ENCODE results near the gene PARVG. TPM values are rescaled to one million over a fixed set of nuclear protein-coding genes. Genes with fewer than 3 reads are reported as not detected.

PARVG gene, protein sequence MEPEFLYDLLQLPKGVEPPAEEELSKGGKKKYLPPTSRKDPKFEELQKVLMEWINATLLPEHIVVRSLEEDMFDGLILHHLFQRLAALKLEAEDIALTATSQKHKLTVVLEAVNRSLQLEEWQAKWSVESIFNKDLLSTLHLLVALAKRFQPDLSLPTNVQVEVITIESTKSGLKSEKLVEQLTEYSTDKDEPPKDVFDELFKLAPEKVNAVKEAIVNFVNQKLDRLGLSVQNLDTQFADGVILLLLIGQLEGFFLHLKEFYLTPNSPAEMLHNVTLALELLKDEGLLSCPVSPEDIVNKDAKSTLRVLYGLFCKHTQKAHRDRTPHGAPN
- 0.21 TPM in 1 of 2 replicates, not detected in the other for total RNA-seq (2014; rRNA removed; shearing (Covaris generic))

DNA sequence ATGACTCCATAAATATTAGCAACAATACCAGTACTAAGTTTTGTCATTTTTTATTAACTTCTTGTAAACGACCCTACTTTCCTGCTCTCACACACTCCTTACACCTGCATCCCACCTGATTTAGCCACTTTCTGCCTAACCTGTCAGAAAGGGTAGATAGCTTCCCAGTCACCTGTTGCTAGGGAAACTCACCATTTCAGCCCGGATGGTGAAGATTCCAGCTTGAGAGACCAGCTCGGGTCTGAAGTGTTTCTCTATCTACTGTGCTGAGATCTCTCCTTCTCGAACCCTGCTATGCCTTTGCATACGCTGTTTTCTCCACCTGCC is at the start of gene PARVG:
Gene PARVG (plus strand): TSS at position 220 of the 327 bp plus-strand sequence. CDS start 2,405 bp downstream, outside the sequence.
- no peaks in the 10 kb centered on the region for H3K27me3 ChIP-seq (ENCODE audit: control insufficient read depth, insufficient read depth, low read length)
- no peak within 1 kb of the TSS for H3K4me3 ChIP-seq (ENCODE audit: insufficient read depth, low read depth, low read length)
- peak; percentile 81 for DNase-seq
- H3K36me3 ChIP-seq (replicated peaks; ENCODE audit: control insufficient read depth, insufficient read depth, low read length): no peaks in the 10 kb centered on the region

DNA sequence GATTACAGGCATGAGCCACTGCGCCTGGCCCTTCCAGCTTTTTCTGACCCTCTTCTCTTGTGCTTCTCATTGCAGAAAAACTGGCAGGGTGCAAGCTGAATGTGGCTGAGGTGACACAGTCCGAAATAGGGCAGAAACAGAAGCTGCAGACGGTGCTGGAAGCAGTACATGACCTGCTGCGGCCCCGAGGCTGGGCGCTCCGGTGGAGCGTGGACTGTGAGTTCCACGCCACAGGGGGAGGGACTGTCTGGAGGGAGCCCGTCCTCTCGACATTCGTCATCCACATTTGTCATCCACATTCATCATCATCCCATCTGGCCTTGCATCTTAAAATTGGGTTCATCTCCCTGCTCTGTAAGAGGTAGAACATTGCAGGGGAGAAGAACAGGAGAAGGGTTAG is 49.3 kb upstream of the PARVG start:
- no peak for DNase-seq

DNA sequence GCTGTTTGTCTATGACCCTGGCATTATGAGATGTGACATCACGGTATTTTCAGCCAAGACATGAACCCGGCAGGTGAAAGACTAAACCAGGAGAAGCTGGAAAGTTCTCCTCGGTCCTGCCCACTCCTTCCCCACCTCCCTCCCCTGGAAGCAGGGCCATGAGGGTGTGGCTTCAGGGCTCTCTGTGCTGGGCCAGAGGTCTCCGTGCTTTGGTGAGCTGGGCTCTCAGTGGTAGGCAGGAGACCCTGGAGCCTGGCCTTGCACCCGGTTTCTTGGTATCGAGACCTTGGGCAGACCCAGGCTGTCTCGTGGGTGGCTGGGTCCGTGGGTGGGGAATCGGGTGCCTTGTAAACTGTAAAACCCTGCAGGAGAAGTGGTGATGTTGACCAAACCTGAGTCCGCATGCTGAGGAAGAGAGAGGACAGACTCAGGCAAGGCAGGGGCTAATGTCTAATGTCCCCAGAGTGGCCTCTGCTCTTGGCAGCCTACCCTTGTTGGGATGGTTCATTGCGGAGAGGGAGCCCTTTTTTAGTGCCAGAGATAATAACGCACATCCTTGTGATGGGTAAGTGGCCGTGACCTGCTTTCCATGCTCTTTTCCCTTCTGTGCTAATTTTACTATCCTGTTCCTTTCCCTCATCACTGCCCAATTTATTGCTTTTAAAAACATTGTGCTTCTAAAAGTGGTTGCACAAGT is 48.6 kb upstream of the PARVG start:
- Histone ChIP-seq H3K36me3 (replicated peaks; ENCODE audit: control insufficient read depth, insufficient read depth, low read length) (peaks cover under 1% of the 10 kb centered on the region; the same call in 1 of the 2 replicates), H3K4me3 (ENCODE audit: insufficient read depth, low read depth, low read length) (no peak overlapping the region), H3K27me3 (ENCODE audit: control insufficient read depth, insufficient read depth, low read length) (no peaks in the 10 kb centered on the region)
- no peak for DNase-seq

More for the DNA sequence above, 49.3 kb upstream of the PARVG start:
- Histone ChIP-seq H3K36me3 (replicated peaks; ENCODE audit: control insufficient read depth, insufficient read depth, low read length) (no peaks in the 10 kb centered on the region), H3K4me3 (ENCODE audit: insufficient read depth, low read depth, low read length) (no peak overlapping the region), H3K27me3 (ENCODE audit: control insufficient read depth, insufficient read depth, low read length) (no peaks in the 10 kb centered on the region)

DNA sequence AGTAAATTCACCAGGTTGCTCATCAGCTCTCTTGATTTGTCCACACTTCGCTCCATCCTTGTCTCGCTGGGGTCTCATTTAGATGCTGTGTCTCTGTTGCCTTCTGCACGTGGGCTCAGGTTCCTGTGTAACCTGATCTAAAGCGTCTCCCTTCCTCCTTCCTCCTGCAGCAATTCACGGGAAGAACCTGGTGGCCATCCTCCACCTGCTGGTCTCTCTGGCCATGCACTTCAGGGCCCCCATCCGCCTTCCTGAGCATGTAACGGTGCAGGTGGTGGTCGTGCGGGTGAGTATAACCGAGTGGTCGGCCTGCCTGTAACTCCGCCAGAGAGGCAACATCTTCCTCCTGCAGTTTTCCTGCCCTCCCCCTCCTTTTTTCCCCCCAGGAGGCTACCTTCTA is 48.0 kb upstream of the PARVG start:
- Histone ChIP-seq H3K36me3 (replicated peaks; ENCODE audit: control insufficient read depth, insufficient read depth, low read length) (peaks cover 5% of the 10 kb centered on the region), H3K27me3 (ENCODE audit: control insufficient read depth, insufficient read depth, low read length) (no peaks in the 10 kb centered on the region), H3K4me3 (ENCODE audit: insufficient read depth, low read depth, low read length) (no peak overlapping the region)
- DNase-seq: peak; percentile 81

DNA sequence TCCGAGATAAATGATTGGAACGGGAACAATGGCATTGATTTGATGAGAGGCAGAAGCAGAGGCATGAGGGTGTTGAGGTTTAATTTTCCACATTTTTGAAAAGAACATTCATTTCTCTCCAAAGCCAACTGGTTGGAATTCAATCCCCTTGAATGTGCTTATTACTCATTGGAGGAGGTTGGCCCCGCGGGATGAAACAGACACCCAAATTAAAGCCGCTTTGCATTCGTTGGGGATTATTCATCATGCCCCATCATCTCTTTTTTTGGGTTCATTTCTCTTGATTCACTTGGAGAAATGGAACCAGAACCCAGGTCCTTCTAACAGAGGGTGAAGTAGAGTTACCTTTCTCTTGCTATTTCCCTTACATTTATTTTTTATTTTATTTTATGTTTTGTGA is 47.6 kb upstream of the PARVG start:
- DNase-seq: no peak
- H3K4me3 ChIP-seq (ENCODE audit: insufficient read depth, low read depth, low read length): no peak overlapping the region

DNA sequence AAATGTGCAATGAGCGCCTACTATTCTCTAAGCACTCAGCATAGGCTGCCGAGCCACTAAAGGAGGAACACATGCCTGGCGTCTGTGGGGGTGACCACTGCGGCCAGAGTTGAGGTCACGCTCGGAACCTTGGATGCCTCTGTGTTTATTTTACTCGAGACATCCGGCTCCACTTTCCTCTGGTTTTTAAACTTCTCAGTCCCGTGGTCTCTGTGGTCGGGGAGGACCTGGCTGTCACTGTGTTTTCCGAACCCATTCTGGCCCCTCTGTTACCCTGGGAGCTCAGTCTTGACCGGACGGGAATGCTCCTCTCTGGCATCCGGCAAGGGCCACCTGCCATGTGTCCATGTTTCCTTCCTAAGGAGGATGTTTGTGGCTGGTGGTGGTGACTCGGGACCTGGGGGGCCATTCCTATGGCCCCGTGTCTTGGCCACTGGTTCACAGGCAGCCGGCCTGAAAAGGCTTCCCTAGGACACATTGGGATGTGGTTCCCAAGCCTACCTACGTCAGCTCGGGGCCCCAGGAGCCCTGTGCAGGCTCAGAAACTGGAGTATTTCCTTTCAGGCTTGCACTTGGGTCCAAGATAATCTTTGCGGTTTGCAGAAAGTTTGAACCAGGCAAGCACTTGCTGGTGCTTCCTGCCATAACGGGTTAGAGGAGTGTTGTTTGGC is 46.7 kb upstream of the PARVG start:
- Histone ChIP-seq H3K27me3 (ENCODE audit: control insufficient read depth, insufficient read depth, low read length) (no peaks in the 10 kb centered on the region), H3K36me3 (replicated peaks; ENCODE audit: control insufficient read depth, insufficient read depth, low read length) (peaks cover 7% of the 10 kb centered on the region), H3K4me3 (ENCODE audit: insufficient read depth, low read depth, low read length) (no peak overlapping the region)
- no peak for DNase-seq

More for the DNA sequence above, 47.6 kb upstream of the PARVG start:
- peaks cover 7% of the 10 kb centered on the region for H3K36me3 ChIP-seq (replicated peaks; ENCODE audit: control insufficient read depth, insufficient read depth, low read length)
- H3K27me3 ChIP-seq (ENCODE audit: control insufficient read depth, insufficient read depth, low read length): no peaks in the 10 kb centered on the region

DNA sequence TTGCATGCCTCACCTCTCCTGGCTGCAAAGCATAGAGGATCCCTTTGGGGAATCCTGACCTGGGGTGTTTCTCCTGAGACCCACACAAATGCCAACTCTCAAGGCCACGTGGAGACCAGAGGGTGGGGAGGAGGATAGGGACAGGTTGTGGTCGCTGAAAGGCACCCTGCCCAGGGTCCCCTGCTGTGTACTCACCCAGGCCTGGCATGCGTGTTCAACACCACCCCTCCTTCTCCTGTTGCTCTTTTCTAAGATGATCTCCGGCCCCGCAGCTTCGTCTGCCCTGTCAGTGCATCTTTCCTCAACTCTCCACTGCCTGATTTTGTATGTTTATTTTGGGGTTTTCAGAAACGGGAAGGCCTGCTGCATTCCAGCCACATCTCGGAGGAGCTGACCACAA is 44.6 kb upstream of the PARVG start:
- Histone ChIP-seq H3K4me3 (ENCODE audit: insufficient read depth, low read depth, low read length) (no peak overlapping the region), H3K36me3 (replicated peaks; ENCODE audit: control insufficient read depth, insufficient read depth, low read length) (peaks cover 7% of the 10 kb centered on the region), H3K27me3 (ENCODE audit: control insufficient read depth, insufficient read depth, low read length) (no peaks in the 10 kb centered on the region)
- no peak for DNase-seq

DNA sequence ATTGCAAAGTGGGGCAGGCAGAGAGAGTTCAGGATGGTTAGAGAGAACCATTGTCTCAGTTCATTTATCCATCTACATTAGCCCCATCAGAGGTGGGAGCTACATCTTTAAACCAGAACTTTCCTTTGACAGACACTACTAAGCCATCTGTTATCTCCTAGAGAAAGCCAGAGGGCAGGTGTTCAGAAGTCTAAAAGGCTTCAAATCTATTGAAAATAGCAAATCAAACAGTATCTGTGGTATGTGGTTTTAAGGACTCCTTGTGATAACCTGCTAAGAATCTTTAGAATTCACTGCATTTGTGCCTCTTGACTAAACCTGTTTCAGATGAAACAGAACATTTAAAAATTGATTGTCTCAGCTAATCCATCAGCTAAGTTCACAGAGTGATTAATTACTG is 43.9 kb upstream of the PARVG start:
- Histone ChIP-seq H3K27me3 (ENCODE audit: control insufficient read depth, insufficient read depth, low read length) (no peaks in the 10 kb centered on the region), H3K36me3 (replicated peaks; ENCODE audit: control insufficient read depth, insufficient read depth, low read length) (peaks cover 7% of the 10 kb centered on the region), H3K4me3 (ENCODE audit: insufficient read depth, low read depth, low read length) (no peak overlapping the region)
- DNase-seq: no peak

DNA sequence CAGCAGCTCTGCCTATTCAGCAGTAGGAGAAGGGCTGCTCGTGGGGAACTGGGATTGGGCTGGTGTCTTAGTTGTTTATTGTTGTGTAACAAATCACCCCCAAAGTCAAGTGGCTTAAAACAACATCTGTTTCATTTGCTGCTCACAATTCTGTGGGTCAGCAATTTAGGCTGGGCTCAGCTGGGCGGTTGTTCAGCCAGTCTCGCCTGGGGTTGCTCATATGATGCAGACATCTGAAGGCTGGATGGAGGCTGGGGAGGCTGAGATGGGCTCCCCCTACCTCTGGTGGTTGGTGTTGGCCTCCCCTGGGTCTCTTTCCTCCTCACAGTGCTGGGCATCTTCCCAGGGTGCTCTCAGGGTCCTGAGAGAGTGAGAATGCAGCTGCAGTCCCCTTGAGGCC is 43.3 kb upstream of the PARVG start:
- peaks cover 7% of the 10 kb centered on the region for H3K36me3 ChIP-seq (replicated peaks; ENCODE audit: control insufficient read depth, insufficient read depth, low read length)
- H3K27me3 ChIP-seq (ENCODE audit: control insufficient read depth, insufficient read depth, low read length): no peaks in the 10 kb centered on the region
- no peak overlapping the region for H3K4me3 ChIP-seq (ENCODE audit: insufficient read depth, low read depth, low read length)
- no peak for DNase-seq

DNA sequence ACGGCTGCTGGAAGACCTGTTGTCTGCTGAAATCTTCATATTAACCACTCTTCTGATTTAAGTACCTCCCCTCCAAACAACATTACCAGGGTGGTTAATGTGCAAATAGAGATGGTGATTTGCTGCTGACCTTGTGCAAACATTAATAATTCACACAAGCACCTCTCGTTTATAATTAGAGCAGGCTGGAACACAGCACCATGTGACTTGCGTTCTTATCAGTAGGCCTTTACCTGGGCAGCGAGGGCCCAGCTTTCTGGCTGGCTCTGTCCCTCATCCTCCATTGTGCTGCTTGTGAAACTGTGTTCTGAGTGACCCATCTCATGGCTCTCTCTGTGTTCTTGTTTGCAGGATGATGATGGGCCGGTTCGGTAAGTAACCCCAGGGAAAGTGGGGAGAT is 41.0 kb upstream of the PARVG start:
- H3K4me3 ChIP-seq (ENCODE audit: insufficient read depth, low read depth, low read length): no peak overlapping the region
- no peak for DNase-seq

DNA sequence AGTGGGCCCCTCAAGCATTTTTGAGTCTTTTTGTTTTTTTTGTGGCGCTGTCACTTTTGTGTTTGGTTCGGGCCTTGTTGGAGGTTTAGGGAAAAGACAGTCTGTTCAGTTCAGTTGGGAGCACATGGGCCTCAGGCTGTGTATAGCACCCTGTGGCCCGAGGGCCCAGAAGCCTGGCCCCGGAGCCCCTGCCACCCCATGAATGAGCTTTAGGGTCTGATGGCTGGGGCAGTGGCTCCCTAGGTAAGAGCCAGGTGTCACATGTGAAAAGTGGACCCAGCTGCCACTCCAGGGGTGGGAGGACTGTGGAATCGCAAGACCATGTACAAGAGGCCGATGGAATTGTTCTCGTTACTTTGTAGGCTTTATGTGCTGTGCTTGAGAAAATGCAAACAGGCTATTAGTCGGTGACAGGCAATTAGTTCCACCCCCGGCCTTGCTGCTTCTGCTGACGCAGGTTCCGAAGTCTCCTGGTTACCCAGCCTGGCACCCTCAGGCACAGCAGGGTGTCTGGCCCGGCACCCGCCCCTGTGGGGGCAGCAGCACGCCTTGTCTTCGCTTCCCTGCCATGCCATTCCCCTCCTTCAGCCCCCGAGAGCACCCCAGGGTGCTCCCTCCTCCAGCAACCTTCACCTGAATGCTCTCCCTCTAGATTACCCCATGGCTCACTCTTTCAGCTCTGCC is 38.2 kb upstream of the PARVG start:
- H3K27me3 ChIP-seq (ENCODE audit: control insufficient read depth, insufficient read depth, low read length): no peaks in the 10 kb centered on the region
- no peak overlapping the region for H3K4me3 ChIP-seq (ENCODE audit: insufficient read depth, low read depth, low read length)

More for the DNA sequence above, 41.0 kb upstream of the PARVG start:
- Histone ChIP-seq H3K27me3 (ENCODE audit: control insufficient read depth, insufficient read depth, low read length) (no peaks in the 10 kb centered on the region), H3K36me3 (replicated peaks; ENCODE audit: control insufficient read depth, insufficient read depth, low read length) (peaks cover 7% of the 10 kb centered on the region)

DNA sequence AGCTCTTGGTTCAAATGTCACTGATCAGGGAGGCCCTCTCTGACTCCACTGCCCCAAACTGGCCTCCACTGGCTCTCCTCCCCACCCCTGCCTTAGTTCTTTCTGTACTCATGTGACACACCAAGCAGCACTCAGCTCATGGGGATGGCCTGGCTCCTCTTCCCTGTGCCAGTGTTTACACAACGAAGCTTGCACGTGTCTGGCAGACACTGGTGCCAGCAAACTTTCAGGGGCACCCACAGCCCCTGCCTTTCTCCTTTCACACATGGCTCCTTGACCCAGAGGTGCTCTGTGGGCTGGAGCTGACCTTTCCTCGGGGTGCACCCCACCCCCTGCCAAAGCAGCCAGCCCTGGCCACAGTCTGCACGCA is 37.6 kb upstream of the PARVG start:
- Histone ChIP-seq H3K4me3 (ENCODE audit: insufficient read depth, low read depth, low read length) (no peak overlapping the region), H3K27me3 (ENCODE audit: control insufficient read depth, insufficient read depth, low read length) (no peaks in the 10 kb centered on the region), H3K36me3 (replicated peaks; ENCODE audit: control insufficient read depth, insufficient read depth, low read length) (no peaks in the 10 kb centered on the region; the same call in 1 of the 2 replicates)
- no peak for DNase-seq

More for the DNA sequence above, 38.2 kb upstream of the PARVG start:
- DNase-seq: no peak
- H3K36me3 ChIP-seq (replicated peaks; ENCODE audit: control insufficient read depth, insufficient read depth, low read length): peaks cover 4% of the 10 kb centered on the region

DNA sequence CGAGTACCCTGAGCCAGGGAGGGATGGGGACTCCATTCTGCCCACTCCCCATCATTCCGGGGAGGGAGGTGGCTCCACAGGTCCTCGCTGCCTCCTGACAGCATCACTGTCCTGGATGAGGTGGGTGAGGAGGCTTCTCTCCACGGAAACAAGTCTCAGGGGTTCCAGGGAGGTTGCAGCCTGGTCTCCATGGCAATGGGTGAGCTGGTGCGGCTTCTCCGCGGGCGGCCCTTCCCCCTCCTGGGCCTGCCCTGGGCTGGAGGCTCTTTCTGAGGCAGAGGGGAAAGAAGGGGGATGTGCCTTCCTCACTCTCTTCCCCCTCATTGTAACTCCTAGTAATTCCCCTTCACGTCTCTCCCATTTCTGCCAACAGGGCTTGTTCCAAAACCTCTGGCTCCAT is 37.1 kb upstream of the PARVG start:
- DNase-seq: peak; percentile 80
- H3K36me3 ChIP-seq (replicated peaks; ENCODE audit: control insufficient read depth, insufficient read depth, low read length): no peaks in the 10 kb centered on the region

DNA sequence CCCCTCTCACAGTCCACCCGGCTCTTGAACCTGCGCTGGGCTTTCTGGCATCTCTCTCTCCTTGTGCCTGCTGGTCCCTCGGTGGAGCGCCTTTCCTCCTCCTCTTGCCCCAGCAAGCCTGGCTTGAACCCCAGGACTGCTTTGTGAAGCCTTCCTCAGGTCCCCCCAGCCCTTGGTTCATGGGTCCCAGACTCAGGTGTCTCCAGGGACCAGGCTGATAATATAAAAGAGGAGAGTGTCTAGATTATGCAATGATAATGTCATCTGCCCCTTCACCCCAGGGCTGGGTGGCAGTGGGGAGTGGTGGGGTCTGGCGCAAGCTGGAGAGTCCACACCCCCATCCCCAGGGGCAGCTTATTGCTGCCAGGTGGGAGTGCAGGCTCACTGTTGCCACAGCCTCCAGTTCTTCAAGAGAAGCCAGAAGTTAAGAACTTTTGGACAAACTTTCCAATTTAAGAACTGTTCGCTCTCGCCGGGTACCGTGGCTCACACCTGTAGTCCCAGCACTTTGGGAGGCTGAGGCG is 36.6 kb upstream of the PARVG start:
- DNase-seq: no peak
- no peaks in the 10 kb centered on the region for H3K27me3 ChIP-seq (ENCODE audit: control insufficient read depth, insufficient read depth, low read length)

More for the DNA sequence above, 37.1 kb upstream of the PARVG start:
- H3K27me3 ChIP-seq (ENCODE audit: control insufficient read depth, insufficient read depth, low read length): no peaks in the 10 kb centered on the region
- H3K4me3 ChIP-seq (ENCODE audit: insufficient read depth, low read depth, low read length): no peak overlapping the region

More for the DNA sequence above, 36.6 kb upstream of the PARVG start:
- no peaks in the 10 kb centered on the region for H3K36me3 ChIP-seq (replicated peaks; ENCODE audit: control insufficient read depth, insufficient read depth, low read length)
- H3K4me3 ChIP-seq (ENCODE audit: insufficient read depth, low read depth, low read length): no peak overlapping the region

Data from H7 (cell line).